AG09319 (cell line): ENCODE measurements around the gene L3MBTL4.

Experiments
- DNase-seq: peaks from one replicate; pipeline ENCODE4 v3.0.0-alpha.2; 2010; ENCODE audit warnings: low read depth; ENCODE audit errors: extremely low read depth
- CTCF ChIP-seq: IDR thresholded peaks from 2 replicates; pipeline ENCODE4 v1.5.1; 2011; ENCODE audit warnings: low read depth, mild to moderate bottlenecking, inconsistent platforms, low read length, moderate library complexity

L3MBTL4 gene

GRCh38 chr18:6010284-6010683, 404.4 kb downstream of the L3MBTL4 start:
- TF ChIP-seq CTCF: no peak
- no peak for DNase-seq

GRCh38 chr18:6009756-6010155, 405.0 kb downstream of the L3MBTL4 start:
- DNase-seq: no peak
- no peak for TF ChIP-seq CTCF

- DNase-seq: no peak
- TF ChIP-seq CTCF: no peak
Observed at GRCh38 chr18:6004683-6005082, 410.0 kb downstream of the L3MBTL4 start.

GRCh38 chr18:6004119-6004518, 410.6 kb downstream of the L3MBTL4 start:
- no peak for DNase-seq
- TF ChIP-seq CTCF: no peak

- no peak for TF ChIP-seq CTCF
- no peak for DNase-seq
Observed at GRCh38 chr18:6001867-6002266, 412.8 kb downstream of the L3MBTL4 start.

- no peak for TF ChIP-seq CTCF
- DNase-seq: no peak
Observed at GRCh38 chr18:5998907-5999306, 415.8 kb downstream of the L3MBTL4 start.

- no peak for DNase-seq
- TF ChIP-seq CTCF: no peak
Observed at GRCh38 chr18:5998166-5998881, 416.4 kb downstream of the L3MBTL4 start.
